ENCODE results near the gene CD300LD.

DNA sequence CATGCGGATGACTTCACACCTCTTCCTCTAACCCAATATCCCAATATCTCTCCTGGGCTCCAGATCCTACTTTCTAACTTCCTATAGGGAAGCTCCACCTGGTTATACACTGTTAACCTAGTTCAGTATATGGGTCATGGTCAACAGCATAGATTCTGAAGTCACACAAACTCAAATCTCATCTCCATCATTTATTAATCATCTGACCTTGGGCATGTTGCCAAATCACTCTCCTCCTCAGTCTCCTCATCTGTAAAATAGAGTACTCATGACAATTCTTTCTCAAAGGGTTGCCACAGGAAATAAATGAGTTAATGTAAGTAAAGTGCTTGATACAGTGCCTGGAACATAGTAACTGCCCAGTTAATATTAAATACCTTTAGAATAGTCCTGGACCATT is 32.0 kb upstream of the CD300LD start:
- no peak for TF ChIP-seq CTCF (IDR thresholded peaks at IDR 0.05)
- TF ChIP-seq POLR2A (IDR thresholded peaks at IDR 0.05), result no peak
